Measurements from ENCODE around the gene RPS21. TPM values are rescaled to one million over a fixed set of nuclear protein-coding genes. Genes with fewer than 3 reads are reported as not detected.

RPS21 gene
- total RNA-seq, 1 experiment from 2014 or later = 1,761 TPM

- Histone ChIP-seq H3K4me3 (ENCODE audit: low read depth in 2 of 2, low read length in 2 of 2) (peak overlapping the region; percentile 89 to 96), H3K36me3 (ENCODE audit: control insufficient read depth, insufficient read depth, low read length) (no peaks in the 10 kb centered on the region; the same call in 1 of the 2 replicates), H3K27ac (ENCODE audit: low read length) (peak overlapping the region; percentile 88), H3K4me1 (ENCODE audit: control insufficient read depth, insufficient read depth, low read length) (peaks cover 70% of the 10 kb centered on the region), H3K9me3 (ENCODE audit: control insufficient read depth, insufficient read depth, low read depth, low read length) (no peaks in the 10 kb centered on the region), H3K27me3 (ENCODE audit: control insufficient read depth, insufficient read depth, low read length) (no peaks in the 10 kb centered on the region)
- BruUV-seq (replicated peaks) = no TSS peak
- ChIA-PET CTCF (interaction anchor here (0.6 to 1.3 kb wide), 4 partner anchors 10 to 209 kb away, joined by 3 to 6 read pairs (median 4); no protein-coding TSS in a partner anchor), POLR2A (interaction anchor here (0.6 kb wide), 1 partner anchor 13 kb away, joined by 3 read pairs; no protein-coding TSS in a partner anchor)
- intact Hi-C loops (cut with micrococcal nuclease; ENCODE audit: unreplicated experiment) (no loop called here), in situ Hi-C loops (cut with HindIII; ENCODE audit: low pct_unique_long_range_greater_than_20kb, low sequenced_read_pairs) (no loop called here)
- no peak for TF ChIP-seq POLR2AphosphoS5 (IDR thresholded peaks at IDR 0.05; ENCODE audit: low read depth, low read length)
- no peak for TF ChIP-seq TCF7L2 (IDR thresholded peaks at IDR 0.05; ENCODE audit: low read depth, low read length)
- TF ChIP-seq SIN3A (IDR thresholded peaks at IDR 0.05; ENCODE audit: borderline replicate concordance, insufficient read depth, low read depth, low read length) = 0 out of 2 replicates have a peak, but pooled peaks have one; percentile 47
- TF ChIP-seq CTCF (IDR thresholded peaks at IDR 0.05) = no peak
- no peak for DNase-seq (ENCODE audit: low read depth, low spot score)
- no peak for ATAC-seq
Observed at GRCh38 chr20:62364911-62365736, 21.8 kb upstream of the RPS21 start.

GRCh38 chr20:62365814-62366369, 21.0 kb upstream of the RPS21 start:
- intact Hi-C loops (cut with micrococcal nuclease; ENCODE audit: unreplicated experiment) = no loop called here
- Histone ChIP-seq H3K27me3 (ENCODE audit: control insufficient read depth, insufficient read depth, low read length) (no peaks in the 10 kb centered on the region), H3K36me3 (ENCODE audit: control insufficient read depth, insufficient read depth, low read length) (no peaks in the 10 kb centered on the region; the same call in 1 of the 2 replicates), H3K27ac (ENCODE audit: low read length) (peak overlapping the region; percentile 88), H3K9me3 (ENCODE audit: control insufficient read depth, insufficient read depth, low read depth, low read length) (no peaks in the 10 kb centered on the region), H3K4me1 (ENCODE audit: control insufficient read depth, insufficient read depth, low read length) (peaks cover 74% of the 10 kb centered on the region), H3K4me3 (ENCODE audit: low read depth in 2 of 2, low read length in 2 of 2) (peak overlapping the region; percentile 89 to 96)
- CTCF ChIA-PET = interaction anchor here (0.6 to 0.7 kb wide), 2 partner anchors 64 to 208 kb away, joined by 3 to 6 read pairs; no protein-coding TSS in a partner anchor
- in situ Hi-C loops (cut with HindIII; ENCODE audit: low pct_unique_long_range_greater_than_20kb, low sequenced_read_pairs) = no loop called here
- peak; percentile 6; the same call in 1 of the 2 replicates for ATAC-seq
- POLR2A ChIA-PET = no interaction called here
- BruUV-seq (replicated peaks) = no TSS peak
- DNase-seq (ENCODE audit: low read depth, low spot score) = no peak
- TF ChIP-seq TCF7L2 (IDR thresholded peaks at IDR 0.05; ENCODE audit: low read depth, low read length) (no peak), CTCF (IDR thresholded peaks at IDR 0.05) (no peak), REST (IDR thresholded peaks at IDR 0.05; ENCODE audit: insufficient read depth in 1 of 2, low read depth in 2 of 2, low read length in 1 of 2) (no peak), SIN3A (IDR thresholded peaks at IDR 0.05; ENCODE audit: borderline replicate concordance, insufficient read depth, low read depth, low read length) (no peak), POLR2AphosphoS5 (IDR thresholded peaks at IDR 0.05; ENCODE audit: low read depth, low read length) (no peak; the same call in none of the 2 replicates)
